HG03469 (cell line): ENCODE data around the gene NCOA4.
"Not testable (repeated sequence)": the region's sequence is repeated elsewhere in the genome, so short reads cannot be mapped to it uniquely, and the experiment has no call there.

Experiments used
- ATAC-seq: cut with Tn5 transposase; IDR thresholded peaks from one replicate; pipeline ENCODE4 v1.9.1; 2021; ENCODE audit warnings: mild to moderate bottlenecking, moderate library complexity, moderate number of reproducible peaks; ENCODE audit not compliant: unreplicated experiment

Gene NCOA4

DNA sequence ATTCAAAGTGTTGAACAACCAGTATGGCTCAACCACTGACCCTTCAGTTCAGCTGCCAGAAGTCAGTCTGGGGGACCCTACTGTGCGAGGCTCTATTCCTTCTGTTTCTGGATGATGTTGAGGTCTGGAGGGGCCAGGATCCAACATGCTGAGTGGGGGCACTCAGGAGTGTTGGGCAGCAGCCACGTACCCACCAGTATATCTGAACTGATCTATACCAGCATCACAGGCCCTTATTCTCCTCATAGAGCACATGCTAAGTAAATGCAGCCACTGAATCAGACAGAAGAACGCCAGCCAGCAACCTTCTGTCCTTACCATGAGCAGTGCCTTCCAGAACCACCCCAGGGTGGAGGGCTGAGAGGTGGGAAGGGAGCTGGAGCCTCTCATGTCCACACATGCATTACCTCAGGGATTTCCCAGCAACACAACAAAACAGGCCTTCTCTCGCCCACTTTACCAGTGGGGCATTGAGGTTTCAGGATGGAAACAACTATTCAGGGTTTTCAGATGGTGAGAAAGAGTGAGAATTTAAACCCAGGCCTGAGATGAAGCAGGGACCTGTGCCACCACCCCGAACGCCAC is 22.5 kb upstream of the NCOA4 start:
- ATAC-seq, result no peak

- ATAC-seq, result no peak
Measured at GRCh38 chr10:46052057-46052790, 21.8 kb upstream of the NCOA4 start.

GRCh38 chr10:46050941-46051623 is 20.7 kb upstream of the NCOA4 start:
- ATAC-seq, result no peak

GRCh38 chr10:46049497-46049831 is 19.0 kb upstream of the NCOA4 start:
- ATAC-seq, result not testable (repeated sequence)

- no peak for ATAC-seq
Measured at GRCh38 chr10:46048152-46048551, 17.7 kb upstream of the NCOA4 start.

DNA sequence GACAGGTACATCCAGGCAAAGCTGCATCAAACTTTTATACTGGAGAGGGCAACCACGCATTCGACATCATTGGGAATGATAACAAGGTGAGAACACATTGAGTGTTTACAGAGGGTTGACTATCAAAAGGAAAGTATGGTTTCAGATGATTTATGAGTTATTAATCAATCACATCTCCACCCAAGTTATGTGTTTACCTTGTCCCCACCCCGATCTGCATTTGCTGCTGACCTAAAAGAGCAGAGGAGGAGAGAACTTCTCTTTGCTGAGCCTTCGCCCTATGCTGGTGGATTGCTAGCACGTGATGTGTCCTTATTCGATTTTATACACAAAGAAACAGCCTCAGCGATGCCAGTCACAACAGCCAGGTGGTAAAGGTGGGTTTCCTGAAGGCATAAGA is 15.8 kb upstream of the NCOA4 start, which contains the start of gene MSMB:
MSMB (minus strand) TSS at position 9 of the 400 bp plus-strand sequence. CDS start 32 bp downstream, outside the sequence.
- no peak for ATAC-seq

- no peak for ATAC-seq
Measured at GRCh38 chr10:46042527-46042926, 12.1 kb upstream of the NCOA4 start.

DNA sequence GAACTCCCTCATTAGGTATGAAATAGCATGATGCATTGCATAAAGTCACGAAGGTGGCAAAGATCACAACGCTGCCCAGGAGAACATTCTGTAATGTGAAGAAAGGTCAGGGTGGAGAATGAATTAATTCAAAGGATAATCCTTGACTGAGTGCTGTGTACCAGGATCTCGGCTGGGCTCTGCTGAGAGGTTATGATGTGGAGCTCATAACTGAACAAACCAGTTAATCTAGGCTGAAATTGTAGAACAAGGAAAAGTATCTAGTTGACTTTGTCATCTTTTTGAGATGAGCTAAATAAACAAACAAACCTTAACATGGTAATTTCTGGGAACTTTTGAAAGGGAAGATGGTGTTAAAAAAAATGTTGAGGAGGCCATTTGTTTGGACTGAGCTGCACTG is 9.6 kb upstream of the NCOA4 start:
- no peak for ATAC-seq

DNA sequence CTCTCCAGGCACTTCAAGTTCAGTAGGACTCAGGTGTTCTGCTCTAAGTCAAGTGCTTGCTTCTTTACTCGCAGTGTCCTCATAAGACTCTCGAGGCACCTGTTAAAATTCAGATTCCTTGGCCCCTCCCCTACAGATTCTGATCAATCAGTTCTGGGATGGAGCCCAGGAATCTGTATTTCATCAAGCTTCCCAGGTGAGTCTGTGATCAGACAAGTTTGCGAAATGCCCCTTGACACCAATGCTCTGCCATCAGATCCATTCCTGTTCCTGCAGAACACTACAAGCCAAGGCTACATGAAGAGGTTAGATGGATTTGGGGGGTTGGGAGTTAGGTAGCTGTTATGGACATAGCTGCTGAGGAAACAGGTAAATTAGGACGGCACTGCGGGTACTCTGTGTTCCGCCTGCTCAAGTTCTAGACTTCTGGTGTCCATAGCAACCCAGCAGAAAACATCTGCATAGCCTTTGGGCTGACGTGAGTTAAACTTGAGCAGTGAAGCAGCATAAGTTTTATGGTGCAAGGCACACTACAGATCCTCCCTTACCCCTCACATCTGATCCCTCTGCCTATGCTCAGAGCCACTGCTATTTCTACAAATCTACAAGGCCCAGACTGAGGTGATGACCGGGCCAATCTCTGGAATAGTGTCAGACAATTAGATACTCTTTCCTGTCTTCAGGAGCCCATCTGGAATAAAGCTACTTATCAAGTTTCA is 6.8 kb upstream of the NCOA4 start:
- no peak for ATAC-seq

DNA sequence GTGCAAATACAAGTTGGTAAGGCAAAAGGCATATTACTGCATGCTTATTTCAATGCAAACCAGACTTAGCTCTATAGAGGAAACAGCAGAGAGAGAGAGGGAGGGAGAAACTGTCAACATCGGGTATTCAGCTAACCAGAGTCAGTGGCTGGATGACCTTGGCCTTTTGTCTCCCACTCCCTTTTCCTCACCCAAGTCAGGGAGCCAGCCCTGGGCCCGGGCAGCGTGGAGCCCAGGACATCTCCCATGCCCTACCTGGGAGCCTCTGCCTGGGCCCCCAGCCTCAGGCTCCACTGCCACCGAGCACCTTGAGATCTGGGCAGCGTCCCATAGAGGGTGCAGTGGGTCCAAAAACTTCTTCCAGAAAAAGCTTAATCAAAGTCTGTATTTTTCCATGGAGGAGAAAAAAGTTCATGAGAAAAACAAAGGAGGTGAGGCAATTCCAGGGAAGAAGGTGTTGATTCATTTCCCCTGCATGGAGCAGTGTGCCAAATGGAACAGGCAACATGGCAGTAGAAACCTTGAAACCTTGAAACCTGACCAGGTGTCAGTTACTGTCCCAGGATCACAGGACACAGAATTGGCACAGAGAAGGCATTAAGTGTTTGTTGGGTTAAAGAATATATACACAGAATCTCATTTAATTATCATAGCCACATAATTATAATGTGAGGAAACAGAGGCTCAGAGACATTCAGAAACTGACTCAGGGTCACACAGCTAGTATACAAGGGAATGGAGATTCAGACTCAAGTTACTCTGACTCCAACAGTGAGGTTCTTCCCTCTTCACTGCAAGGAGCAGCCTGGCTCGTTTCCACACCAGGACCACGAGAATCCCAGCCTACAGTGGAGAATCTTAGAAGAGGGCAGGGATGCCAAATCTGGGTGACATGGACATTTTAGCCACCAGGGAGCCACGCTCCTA is 5.8 kb upstream of the NCOA4 start:
- ATAC-seq, result no peak

DNA sequence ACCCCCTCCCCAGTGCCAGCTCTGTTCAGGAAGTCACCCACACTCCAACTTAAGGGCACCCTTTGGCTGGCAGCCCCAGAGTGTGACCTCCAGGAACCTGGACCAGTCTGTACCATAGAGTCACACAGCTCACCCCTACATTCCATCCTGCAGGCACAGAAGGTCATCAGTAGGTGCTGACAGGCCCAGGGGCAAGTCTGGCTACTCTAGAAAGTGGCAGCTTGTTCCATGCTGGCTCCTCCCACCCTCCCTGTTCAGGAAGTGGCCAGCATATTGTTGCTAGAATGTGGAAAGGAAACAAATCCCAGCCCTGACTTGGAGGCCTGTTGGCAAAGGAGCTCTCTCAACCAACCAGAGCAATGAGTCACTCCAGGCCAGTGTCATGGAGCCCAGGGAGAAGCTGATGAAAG is 3.2 kb upstream of the NCOA4 start:
- ATAC-seq, result no peak

GRCh38 chr10:46031648-46032532 is 1.5 kb upstream of the NCOA4 start:
- ATAC-seq, result no peak

DNA sequence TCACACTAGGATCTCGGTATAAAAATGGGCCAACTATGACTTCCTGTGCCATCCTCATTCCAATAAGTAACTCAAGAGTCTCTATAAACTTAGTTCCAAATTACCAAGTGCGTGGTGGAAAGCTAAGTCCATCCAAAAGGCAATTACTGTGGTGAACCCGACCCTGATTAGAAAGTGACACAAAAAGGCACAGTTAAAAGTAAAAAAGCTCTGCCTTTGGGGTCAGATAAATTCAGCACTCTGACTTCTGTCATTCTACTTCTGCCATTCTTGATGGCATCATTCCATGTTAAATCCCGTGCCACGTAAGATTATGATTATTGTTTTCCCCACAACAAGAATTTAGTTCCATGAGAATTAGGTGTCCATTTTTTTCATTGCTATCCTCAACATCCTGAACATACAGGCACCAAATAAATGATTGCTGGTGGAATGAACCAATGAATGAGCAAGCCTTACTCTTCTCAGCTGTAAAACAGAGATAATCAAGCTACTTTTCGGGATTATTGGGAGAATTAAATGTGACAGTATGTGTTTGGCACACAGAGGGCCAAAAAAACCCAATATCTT is 877 bp downstream of the NCOA4 start:
- ATAC-seq, result no peak

- no peak for ATAC-seq
Measured at GRCh38 chr10:46028584-46029460, 1.6 kb downstream of the NCOA4 start.

DNA sequence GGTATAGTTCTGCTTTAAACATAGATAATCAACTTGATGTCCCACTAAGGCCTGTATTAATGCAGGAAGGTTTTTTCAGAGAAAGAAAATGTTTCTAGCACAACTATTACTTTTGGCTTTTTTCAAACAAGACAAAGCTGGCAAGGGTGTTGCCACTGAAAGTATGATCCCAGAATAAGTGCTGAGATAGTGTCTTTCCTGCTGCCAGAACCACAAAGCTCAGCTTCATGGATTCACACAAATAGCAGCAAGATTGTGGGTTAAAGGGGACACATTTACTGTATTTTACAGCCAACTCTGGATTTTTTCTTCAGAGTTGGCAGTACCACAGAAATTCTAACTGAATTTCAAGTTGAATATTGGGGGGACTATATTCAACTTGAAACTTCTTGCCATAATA is 4.3 kb downstream of the NCOA4 start:
- ATAC-seq, result no peak

GRCh38 chr10:46025406-46025805 is 5.0 kb downstream of the NCOA4 start:
- no peak for ATAC-seq

GRCh38 chr10:46024948-46025347 is 5.5 kb downstream of the NCOA4 start:
- no peak for ATAC-seq
